Skin epidermis (tissue), 12 donors: ENCODE measurements around the gene TF.

Experiments
- H3K27ac ChIP-seq, 21 experiments: fragments of 200-600 bp; sonication (generic) in 11 of 21; one replicate each; pipeline ENCODE4 v1.5.0; 2020; ENCODE audit warnings: mild to moderate bottlenecking in 3 of 21, inconsistent platforms in 2 of 21, moderate library complexity in 2 of 21
- H3K4me3 ChIP-seq, 7 experiments: fragments of 200-600 bp; sonication (generic) in 2 of 7; one replicate each; pipeline ENCODE4 v1.5.0; 2020; ENCODE audit warnings: inconsistent platforms in 2 of 7, mild to moderate bottlenecking in 2 of 7, moderate library complexity in 1 of 7

The TF gene

DNA sequence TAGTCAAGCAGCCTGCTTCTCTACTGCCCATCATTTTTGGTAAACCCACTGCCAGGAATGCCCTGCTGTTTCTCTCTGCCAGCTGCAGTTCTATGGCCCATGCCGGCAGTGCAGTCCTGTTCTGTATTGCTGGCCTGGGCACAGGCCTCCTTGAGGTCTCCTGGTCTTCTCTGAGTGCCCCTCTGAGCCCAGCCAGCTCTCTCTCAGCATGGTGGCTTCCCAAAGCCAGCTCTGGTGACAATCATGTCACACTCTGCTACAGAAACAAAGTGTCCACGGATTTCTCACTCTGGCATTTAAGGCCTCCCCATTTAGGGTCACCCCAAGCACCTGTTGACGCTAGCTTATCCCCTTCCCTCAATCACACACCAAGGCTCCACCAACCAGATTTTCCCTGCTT is 83.9 kb downstream of the TF start:
- Histone ChIP-seq H3K27ac (no peak overlapping the region), H3K4me3 (no peak overlapping the region)

DNA sequence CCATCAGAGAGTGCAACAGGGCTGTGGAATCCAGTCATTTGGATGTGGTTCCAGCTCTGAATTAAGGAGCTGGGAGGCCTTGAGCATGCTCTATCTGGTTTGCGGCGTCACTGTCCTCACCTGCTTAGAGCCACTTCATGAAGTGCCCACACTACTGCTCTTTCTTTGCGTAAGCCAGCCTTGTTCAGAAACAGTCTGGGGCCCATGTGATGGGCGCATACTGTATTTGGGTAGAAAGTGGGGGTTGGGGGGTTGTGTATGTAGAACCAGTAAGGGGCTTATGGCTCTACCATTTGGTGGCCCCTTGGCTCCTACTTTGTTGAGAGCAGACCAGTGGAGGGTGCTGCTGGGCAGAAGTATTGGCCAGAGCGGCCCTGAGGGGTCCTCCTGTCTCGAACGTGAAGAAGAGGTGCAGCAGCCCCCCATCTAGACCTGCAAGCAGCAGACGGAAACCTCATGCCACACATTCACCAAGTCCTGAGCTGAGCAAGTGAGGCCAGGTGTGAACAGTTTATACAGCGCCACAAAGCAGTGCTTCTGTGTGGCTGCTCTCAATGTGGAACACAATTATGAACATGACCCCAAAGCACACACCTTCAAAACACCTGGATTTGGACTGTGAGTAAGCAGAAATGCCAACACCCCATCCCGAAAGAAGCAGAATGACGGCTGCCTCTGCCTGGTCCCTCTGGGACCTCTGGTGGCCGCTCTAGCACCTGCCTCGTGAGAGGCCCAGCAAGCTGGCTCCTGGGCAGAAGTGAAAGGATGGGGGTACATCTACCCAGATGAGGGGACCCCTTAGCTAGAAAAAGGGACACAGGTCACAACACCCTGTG is 86.0 kb downstream of the TF start:
- Histone ChIP-seq H3K27ac (no peak overlapping the region), H3K4me3 (no peak overlapping the region)

DNA sequence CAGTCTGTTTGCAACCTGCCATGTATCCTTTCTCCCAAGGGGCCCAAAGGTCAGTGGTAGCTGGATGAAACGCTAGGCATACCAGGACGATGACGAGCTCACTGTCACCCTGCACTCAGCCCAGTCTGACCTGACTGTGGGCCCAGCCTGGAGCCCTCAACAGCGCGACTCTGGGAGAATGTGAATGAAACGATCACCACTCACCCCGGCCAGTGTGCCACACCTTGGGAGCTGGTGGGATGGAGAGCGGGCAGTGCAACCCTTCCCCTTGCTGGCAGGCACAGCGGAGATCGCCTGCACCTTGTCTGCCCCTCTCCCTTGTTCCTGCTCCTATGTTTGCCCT is 86.6 kb downstream of the TF start:
- Histone ChIP-seq H3K4me3 (no peak overlapping the region), H3K27ac (no peak overlapping the region)

DNA sequence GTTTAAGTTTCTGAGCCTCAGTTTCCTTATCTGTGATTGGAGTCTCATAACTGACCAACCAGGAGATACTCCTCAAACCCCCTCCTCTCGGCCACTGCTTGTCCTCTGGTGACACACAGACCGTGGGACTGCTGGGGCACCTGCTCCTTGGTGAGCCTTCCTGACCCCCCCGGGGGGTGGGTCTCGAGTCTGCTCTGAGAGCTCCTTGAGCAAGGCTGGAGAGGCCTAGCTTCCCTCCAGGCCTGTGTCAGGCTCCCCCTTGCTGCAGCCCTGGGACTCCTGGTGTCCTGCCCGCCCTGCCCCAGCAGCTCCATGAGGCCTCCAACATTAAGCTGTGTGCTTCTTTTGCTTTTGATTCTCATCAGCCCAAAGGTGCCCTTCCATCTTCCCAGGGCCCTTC is 87.1 kb downstream of the TF start:
- H3K4me3 ChIP-seq = no peak overlapping the region

DNA sequence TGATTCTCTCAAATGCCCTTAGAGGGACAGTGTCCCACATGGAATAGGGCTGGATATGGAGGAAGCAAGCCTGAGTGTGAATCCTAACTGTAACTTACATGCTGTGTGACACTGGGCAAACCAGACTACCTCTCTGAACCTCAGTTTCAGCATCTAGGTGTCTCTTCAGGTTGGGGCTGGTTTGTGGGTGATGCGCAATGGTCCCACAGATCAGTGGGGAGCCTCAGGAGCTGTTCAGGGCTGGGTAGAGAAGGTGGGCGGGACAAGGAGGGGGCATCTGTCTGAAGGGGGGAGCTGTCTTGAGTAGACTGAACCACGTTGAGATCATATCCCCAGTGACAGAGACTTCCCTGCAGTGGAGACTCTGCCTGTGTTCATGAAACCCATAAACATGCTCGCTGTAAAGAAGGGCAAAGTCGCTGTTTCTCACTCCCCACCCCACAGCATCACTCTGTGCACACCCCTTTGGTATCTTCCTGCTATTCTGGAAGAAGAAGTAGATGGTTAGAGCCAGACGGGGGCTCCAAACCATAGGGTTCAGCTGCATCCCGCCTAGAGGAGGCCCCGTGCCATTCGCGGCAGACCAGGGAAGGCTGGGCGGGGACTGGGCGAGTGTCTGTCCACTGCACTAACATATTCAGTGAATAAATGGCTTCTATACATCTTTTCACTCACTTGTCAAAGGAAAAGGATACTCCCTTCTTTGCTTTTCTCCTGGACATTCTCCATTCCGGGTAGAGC is 87.9 kb downstream of the TF start:
- Histone ChIP-seq H3K4me3 (no peak overlapping the region), H3K27ac (no peak overlapping the region)

More for the DNA sequence above, 87.1 kb downstream of the TF start:
- no peak overlapping the region for H3K27ac ChIP-seq

DNA sequence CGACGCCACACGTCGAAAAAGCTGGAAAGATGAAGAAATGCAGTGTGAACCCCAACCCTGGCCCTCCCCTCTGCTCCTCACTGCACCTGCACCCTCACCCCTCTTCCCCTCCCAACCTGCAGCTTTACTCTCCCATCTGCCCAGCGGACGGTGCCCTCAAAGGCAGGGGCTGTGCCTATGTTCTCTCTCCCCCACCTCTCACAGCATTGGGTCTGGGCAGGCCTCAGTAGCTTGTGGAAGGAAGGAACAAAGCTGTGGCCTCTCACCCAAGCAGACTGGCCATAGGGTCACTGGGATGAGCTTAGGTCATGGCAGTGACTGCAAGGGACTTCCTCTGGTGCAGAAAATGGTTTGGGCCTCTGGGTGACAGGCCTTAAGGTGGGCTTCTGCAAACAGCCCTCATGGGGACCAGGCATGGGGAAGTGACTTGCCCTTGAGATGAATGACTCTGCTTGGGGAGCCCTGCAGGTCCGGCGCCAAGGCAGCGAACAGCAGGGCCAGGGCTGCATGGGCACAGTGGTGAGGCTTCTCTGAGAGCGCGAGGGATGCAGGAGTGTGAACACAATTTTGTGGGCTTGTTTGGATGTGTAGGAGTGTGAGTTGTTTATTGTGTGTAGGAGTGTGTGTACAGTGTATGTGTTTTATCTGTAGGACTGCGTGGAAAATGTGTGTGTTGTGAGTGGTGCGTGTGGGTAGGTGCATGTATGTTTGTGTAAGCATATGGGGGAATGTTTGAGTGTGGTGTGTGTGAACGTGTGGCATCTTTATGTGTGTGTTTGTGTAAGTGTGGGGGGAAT is 88.6 kb downstream of the TF start:
- H3K27ac ChIP-seq = no peak overlapping the region
- no peak overlapping the region for H3K4me3 ChIP-seq

DNA sequence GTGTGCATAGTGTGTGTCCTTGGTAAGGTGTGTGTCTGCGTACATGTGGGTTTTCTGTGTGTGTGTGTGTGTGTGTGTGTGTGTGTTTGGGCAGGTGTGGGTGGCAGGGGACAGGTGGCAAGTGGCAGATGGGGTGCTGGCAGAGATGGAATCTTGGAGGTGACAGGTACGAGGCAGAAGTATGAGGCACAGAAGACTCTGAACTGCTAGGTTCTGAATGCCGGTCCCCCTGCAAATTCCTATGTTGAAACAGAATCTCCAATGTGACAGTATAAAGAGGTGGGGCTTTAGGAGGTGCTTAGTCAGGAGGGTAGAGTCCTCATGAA is 89.2 kb downstream of the TF start:
- H3K27ac ChIP-seq = no peak overlapping the region
- no peak overlapping the region for H3K4me3 ChIP-seq

DNA sequence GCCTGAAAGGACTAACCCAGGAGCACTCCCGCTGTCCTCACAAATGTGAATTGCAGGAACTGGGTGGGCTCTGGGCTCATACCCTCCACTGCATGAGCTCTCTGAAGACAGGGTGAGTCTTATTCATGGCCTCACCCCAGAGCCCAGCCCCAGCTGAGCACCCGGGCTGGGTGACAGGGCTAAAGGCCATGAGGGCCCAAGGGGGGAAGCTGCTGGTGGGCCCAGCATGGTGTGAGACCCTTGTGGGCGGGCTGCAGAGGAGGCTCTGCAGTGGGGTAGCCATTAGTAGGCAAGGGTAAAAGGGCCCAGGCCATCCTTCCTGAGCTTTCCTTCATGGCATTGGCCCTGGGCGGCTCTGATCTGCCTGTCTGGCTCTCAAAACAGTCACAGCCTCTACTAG is 89.8 kb downstream of the TF start:
- H3K27ac ChIP-seq = no peak overlapping the region
- H3K4me3 ChIP-seq = no peak overlapping the region

DNA sequence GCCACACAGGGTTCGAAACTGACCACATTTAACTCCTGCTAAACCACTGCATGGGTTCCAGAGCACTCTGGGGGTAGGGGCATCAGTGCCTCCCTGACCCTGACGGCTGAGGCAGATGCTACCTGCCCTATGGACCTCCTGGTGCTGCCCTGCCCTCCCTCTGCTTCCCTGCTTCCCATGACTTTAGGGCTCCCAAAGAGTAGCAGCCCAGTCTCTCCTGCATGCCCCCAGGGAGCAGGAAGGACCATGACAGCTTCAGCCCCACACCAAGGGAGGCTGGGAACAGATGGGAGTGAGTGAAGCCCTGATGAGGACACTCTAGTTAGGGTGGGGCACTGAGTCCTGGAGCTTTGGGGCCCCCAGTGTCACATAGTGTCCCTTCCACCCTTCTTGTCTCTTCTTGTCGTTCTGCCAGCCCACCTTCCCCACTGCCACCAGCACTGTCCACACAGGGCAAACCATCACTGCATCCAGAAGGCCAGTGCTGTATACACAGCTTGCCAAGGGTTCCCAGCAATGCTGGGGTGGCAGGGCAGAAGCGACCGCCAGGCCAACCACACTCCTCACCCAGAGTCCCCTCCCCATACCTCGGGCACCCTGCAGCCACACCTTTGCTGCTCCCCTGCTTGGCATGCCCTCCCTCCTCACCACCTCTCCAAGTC is 90.4 kb downstream of the TF start:
- H3K4me3 ChIP-seq = no peak overlapping the region
- H3K27ac ChIP-seq = no peak overlapping the region

DNA sequence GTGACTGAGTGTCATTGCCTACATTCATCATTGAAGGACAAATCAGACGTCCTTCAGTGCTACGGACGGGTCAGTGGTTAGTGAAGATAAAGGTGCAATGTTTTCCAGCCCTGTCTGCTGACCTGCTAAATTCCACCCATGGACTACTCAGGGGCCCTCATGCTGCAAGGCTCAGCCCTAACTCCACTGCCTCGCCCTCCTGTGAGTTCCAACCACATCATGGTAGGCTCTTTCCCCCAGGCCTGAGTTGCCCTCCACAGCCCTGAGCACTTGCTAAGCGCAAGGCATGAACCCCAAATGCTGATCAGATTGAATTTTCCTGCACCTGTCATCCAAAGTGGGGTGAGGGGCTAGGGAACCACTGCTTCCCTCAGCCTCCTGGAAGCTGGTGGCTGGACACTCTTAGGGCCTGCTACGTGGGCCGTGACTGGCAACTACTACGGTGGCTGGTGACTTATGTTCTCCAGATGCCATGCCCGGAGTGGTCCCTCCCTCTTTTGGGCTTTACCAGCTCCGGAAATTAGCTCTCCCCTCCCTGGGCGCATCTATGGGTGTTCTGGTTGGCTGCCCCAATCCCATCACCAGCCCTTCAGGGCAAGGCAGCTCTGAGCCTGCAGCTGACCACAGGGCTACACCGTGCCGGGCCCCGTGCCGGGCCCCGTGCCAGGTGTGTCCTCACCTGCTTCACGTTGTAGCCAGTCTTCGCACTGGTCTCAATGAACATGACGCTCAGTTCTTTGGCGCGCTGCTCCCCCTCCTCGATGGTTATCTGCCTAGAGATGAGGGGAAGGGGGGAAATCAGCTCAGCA is 91.5 kb downstream of the TF start:
- Histone ChIP-seq H3K4me3 (no peak overlapping the region), H3K27ac (no peak overlapping the region)

DNA sequence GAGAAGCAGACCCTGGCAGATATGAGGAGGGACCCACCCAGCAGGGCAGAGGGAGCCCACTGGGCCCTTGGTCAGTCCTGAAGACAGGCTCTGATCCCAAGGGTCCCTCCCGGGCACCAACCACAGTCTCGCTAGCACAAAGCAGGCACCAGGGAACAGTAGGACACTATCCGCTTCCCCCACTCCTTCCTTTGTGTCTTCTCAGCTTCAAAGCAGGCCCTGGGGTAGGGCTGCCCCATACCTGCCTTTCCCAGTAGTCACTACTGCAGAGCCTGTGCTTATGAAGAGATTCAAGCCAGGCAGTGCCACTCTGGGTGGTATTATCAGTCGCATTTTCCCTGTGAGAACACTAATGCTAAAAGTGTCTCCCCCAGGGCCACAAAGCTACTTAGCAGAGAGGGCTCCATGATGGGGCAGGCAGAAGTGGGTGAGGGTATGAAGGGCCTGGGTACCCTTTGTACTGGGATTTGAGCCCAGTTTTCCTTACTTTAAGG is 92.2 kb downstream of the TF start:
- no peak overlapping the region for H3K4me3 ChIP-seq
- H3K27ac ChIP-seq = no peak overlapping the region

DNA sequence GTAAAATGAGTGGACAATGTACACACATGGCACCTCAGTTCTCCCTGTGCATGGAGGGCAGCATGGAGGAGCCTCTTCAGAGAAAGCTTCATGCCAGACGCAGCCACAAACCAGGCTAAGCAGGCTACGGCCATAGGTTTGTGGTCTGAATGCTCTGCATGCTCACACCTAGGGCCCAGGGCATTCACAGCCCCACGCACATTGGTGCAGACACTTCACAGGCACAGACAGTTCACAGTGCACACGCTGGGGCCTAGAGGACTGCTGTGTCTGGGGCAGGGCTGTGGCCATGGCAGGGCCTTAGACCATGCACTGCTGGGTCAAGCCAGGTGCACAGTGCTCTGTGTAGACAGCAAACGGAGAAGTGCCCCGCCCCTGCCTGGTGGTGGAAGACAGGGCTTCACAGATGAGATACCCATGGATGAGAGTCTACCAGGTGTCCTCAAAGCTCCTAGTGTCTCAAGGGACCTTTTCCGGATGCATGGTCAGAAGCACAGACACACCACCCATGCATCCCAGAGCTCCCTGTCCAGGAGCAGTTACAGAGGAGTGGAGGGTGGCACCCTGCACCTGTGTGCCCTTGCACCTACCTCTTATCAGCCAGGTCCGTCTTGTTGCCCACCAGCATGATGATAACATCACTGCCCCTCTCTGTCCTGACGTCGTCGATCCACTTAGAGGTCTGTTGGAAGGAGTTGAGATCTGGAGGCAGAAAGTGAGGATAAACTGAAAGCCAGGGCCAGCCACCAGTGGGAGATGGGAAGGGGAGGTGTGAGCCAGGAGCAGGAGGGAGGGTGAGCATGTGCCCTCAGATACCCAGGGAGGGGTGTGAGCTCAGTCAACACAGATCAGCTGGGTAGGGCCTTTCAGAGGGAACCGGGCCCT is 93.0 kb downstream of the TF start:
- H3K27ac ChIP-seq = no peak overlapping the region
- H3K4me3 ChIP-seq = no peak overlapping the region

DNA sequence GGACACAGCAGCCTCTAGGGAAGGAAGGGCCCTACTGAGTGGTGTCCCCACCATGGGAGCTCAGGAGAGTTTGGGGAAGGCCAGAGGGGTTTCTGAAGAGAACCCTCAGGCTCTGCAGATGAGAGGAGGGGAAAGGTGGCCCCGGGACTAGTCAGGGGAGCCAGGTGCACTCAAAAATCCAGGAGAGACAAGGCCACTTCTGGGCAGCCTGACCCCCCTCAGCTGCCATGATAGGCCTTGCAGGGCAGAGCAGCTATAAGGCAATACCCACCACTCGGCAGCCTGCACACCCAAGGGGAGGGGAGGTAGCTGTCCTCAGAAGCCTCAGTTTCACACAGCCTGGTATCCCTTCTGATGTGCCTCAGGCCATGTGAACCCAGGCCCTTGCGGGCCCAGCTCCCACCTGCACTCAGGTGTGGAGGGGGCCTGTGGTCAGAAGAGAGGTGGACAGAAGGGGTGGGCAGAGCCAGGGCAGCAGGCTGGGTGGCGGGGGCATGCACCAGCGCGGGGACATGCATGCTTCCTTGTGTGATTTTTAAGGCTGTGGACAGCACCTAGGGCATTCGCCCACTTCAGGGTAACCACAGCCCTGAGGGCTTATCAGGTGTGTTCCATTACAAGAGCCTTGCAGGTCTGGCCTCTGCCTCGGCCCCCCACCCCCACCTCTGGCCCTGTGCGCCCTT is 94.0 kb downstream of the TF start:
- Histone ChIP-seq H3K4me3 (no peak overlapping the region), H3K27ac (no peak overlapping the region)

DNA sequence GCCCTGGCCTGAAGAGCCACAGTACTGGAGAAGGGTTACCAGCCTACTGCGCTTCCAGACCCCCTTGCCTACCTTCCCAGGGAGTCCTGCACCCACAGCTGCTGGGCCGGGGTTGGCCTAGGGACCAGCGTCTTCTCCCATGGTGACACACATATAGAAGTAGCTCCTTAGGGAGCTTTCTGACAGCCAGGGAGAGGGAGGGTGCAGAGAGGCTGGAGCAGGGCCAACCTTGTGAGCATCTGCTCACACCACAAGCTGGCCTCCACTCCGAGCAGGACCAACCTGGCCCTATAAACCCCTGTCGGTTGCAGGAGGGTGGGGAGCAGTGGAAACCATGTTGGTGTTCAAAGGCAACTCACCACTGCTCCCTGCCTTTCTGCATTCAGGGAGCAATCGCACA is 94.6 kb downstream of the TF start:
- no peak overlapping the region for H3K27ac ChIP-seq
- H3K4me3 ChIP-seq = no peak overlapping the region

DNA sequence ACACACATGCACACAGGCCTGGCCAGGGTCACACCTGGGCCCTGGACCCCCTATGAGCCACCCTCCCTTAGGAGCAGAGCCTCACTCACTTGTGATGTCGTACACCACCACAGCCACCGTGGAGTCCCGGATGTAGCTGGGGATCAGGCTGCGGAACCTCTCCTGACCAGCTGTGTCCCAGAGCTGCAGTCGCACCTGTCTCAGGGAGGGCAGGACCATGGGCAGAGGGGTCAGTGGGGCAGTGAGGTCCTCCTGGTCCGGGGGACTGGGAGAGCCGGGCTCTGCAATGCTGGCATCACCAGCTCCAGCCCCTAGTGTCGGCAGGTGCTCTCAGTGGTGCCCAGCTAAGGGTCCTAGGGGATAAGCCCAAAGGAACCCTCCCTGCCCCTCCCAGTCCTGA is 95.0 kb downstream of the TF start:
- Histone ChIP-seq H3K27ac (no peak overlapping the region), H3K4me3 (no peak overlapping the region)

DNA sequence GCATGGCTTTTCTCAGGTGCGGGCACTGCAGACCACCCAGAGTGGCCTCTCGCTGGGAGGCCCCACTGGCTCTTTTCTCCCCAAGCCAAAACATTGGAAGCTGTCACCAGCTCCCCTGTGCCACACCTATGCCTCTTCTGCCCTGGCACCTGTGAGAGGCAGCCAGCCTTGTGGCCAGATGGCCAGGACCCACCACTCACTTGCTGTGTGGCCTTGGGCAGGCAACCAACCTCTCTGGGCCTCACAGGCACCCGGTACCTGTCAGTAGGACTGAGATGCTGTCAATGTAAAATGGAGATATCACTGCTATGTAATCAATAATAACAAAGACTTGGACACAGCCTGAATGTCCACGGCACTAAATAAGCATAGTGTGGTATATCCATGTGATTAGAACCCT is 96.0 kb downstream of the TF start:
- no peak overlapping the region for H3K27ac ChIP-seq
- no peak overlapping the region for H3K4me3 ChIP-seq

DNA sequence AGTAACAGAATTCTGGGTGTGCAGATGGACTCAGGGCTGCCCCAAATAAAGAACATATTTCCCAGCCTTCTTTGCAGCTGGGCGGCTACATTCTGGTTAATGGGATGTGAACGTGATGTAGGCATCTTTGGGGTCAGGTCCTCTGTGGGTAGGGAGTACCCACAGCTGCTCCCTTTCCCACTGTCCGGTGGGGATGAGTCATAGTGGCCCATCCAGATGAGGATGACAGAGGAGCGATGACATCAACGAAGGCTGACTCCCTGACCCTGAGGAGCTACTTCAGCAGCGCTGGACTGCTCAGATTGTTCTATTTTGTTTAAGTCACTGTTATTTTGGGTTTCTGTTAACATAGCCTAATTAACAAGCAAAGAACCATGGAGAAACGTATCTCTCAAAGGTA is 97.4 kb downstream of the TF start:
- Histone ChIP-seq H3K4me3 (no peak overlapping the region), H3K27ac (no peak overlapping the region)

DNA sequence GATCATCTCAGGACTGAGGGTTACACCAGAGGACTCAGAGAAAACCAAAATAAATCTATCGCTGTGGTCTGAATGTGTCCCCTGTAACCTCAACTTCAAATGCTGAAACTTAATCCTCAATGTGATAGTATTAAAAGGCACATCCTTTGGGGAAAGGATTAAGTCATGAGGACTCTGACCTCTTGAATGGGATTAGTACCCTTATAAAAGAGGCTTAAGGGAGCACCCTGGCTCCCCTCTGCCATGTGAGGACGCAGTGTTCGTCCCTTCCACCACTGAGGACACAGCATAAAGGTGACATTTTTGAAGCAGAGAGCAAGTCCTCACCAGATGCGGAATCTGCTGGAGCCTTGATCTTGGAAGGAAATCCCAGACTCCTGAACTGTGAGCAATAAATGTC is 98.9 kb downstream of the TF start:
- no peak overlapping the region for H3K27ac ChIP-seq
- no peak overlapping the region for H3K4me3 ChIP-seq
